GM12878 (cell line): ENCODE measurements around the gene LTB. TPM values are rescaled to one million over a fixed set of nuclear protein-coding genes. Genes with fewer than 3 reads are reported as not detected.

Experiments
- ATF2 ChIP-seq: IDR thresholded peaks from 2 replicates; pipeline ENCODE4 v1.6.1; 2012; ENCODE audit warnings: low read length, inconsistent platforms
- BACH1 ChIP-seq: fragments of 450-650 bp; IDR thresholded peaks from 2 replicates; pipeline ENCODE4 v1.6.1; 2017; ENCODE audit warnings: mild to moderate bottlenecking, borderline replicate concordance
- BHLHE40 ChIP-seq, 2 experiments: fragments of 450-650 bp in 1 of 2; IDR thresholded peaks; 2 replicates each; pipeline ENCODE4 v1.6.1; 2011 to 2017; ENCODE audit warnings: low read depth in 2 of 2, borderline replicate concordance in 1 of 2, improper control_type of control experiment in 1 of 2, low read length in 1 of 2, mild to moderate bottlenecking in 1 of 2
- CHD1 ChIP-seq: IDR thresholded peaks from 2 replicates; pipeline ENCODE4 v1.6.1; 2012; ENCODE audit warnings: low read depth, low read length, improper control_type of control experiment
- EED ChIP-seq: sonication (generic); IDR thresholded peaks from 2 replicates; pipeline ENCODE4 v1.6.1; 2016; ENCODE audit warnings: antibody characterized with exemption, low read depth
- FOS ChIP-seq: IDR thresholded peaks from 3 replicates; pipeline ENCODE4 v1.6.1; 2011; ENCODE audit warnings: borderline replicate concordance; ENCODE audit not compliant: insufficient read length; ENCODE audit errors: extremely low read depth
- JUND ChIP-seq: IDR thresholded peaks from 2 replicates; pipeline ENCODE4 v1.6.1; 2012; ENCODE audit warnings: low read depth, mild to moderate bottlenecking, low read length, improper control_type of control experiment, moderate library complexity
- KLF5 ChIP-seq: fragments of 450-650 bp; IDR thresholded peaks from 2 replicates; pipeline ENCODE4 v1.6.1; 2014; ENCODE audit warnings: mild to moderate bottlenecking; ENCODE audit not compliant: partially characterized antibody
- MEF2A ChIP-seq: IDR thresholded peaks from 2 replicates; pipeline ENCODE4 v1.6.1; 2011; ENCODE audit warnings: low read depth, mild to moderate bottlenecking, low read length, moderate library complexity; ENCODE audit not compliant: insufficient read depth
- MYC ChIP-seq: IDR thresholded peaks from 2 replicates; pipeline ENCODE4 v1.6.1; 2011; ENCODE audit warnings: mild to moderate bottlenecking, low read length, moderate library complexity, inconsistent platforms; ENCODE audit not compliant: insufficient read depth, insufficient replicate concordance, insufficient read length, severe bottlenecking
- NFYB ChIP-seq: IDR thresholded peaks from 2 replicates; pipeline ENCODE4 v1.6.1; 2011; ENCODE audit warnings: low read depth, mild to moderate bottlenecking, low read length, improper control_type of control experiment, moderate library complexity; ENCODE audit not compliant: insufficient read depth
- PAX5 ChIP-seq: IDR thresholded peaks from 2 replicates; pipeline ENCODE4 v1.6.1; 2011; ENCODE audit warnings: low read depth, low read length, borderline replicate concordance
- RAD51 ChIP-seq: fragments of 450-650 bp; IDR thresholded peaks from 2 replicates; pipeline ENCODE4 v1.6.1; 2016; ENCODE audit warnings: moderate library complexity, mild to moderate bottlenecking, inconsistent platforms
- SIX5 ChIP-seq: IDR thresholded peaks from 2 replicates; pipeline ENCODE4 v1.6.1; 2011; ENCODE audit warnings: mild to moderate bottlenecking, low read depth, low read length, moderate library complexity; ENCODE audit not compliant: severe bottlenecking
- SMAD5 ChIP-seq: IDR thresholded peaks from 2 replicates; pipeline ENCODE4 v1.6.1; 2016; ENCODE audit warnings: antibody characterized with exemption, low read depth
- SPI1 ChIP-seq: IDR thresholded peaks from 2 replicates; pipeline ENCODE4 v1.6.1; 2011; ENCODE audit warnings: low read depth, mild to moderate bottlenecking, low read length, moderate library complexity, borderline replicate concordance; ENCODE audit not compliant: insufficient read depth
- SREBF1 ChIP-seq: IDR thresholded peaks from 2 replicates; pipeline ENCODE4 v1.6.1; 2012; ENCODE audit warnings: mild to moderate bottlenecking, low read length
- SREBF2 ChIP-seq: IDR thresholded peaks from 2 replicates; pipeline ENCODE4 v1.6.1; 2012; ENCODE audit warnings: mild to moderate bottlenecking, low read length
- TAF1 ChIP-seq: IDR thresholded peaks from 2 replicates; pipeline ENCODE4 v1.6.1; 2011; ENCODE audit warnings: mild to moderate bottlenecking, low read depth, low read length, borderline replicate concordance
- ZBTB4 ChIP-seq: fragments of 450-650 bp; formaldehyde crosslinking; IDR thresholded peaks from 2 replicates; pipeline ENCODE4 v1.4.0; 2022; ENCODE audit warnings: mild to moderate bottlenecking, moderate library complexity
- ZNF622 ChIP-seq: fragments of 450-650 bp; IDR thresholded peaks from 2 replicates; pipeline ENCODE4 v1.6.1; 2017; ENCODE audit warnings: mild to moderate bottlenecking, inconsistent platforms
- polyA plus RNA-seq, 11 experiments: library from polyadenylated mRNA; depleted of rRNA in 4 of 11; unstranded in 6 of 11; stranded (reverse) in 5 of 11; fragments of >200 nt; fragmentation: Nextera tagmentation in 4 of 11; fragmentation: Illumina TruSeq in 1 of 11; extraction: Ambion mirVana in 4 of 11; extraction: Trizol in 1 of 11; gene quantifications; 1 replicate in 1 of 11; 2 replicates in 10 of 11; pipeline versions ENCODE4 v1.2.1 to v1.2.3, GENCODE V29; 2011 to 2016; ENCODE audit warnings: inconsistent platforms in 2 of 11, missing spikeins in 2 of 11, low read depth in 1 of 11
- total RNA-seq, 4 experiments: library from RNA; depleted of rRNA in 3 of 4; stranded (reverse); fragments of >200 nt in 3 of 4; fragmentation: Illumina TruSeq in 1 of 4; extraction: Trizol in 1 of 4; gene quantifications; 2 replicates each; pipeline versions ENCODE4 v1.2.1 to v1.2.3, GENCODE V29; 2013 to 2021
- TF ChIP-seq, protein P1 (sequence below): IDR thresholded peaks from 2 replicates; pipeline ENCODE4 v1.6.1; 2011; ENCODE audit warnings: low read depth, mild to moderate bottlenecking, low read length, moderate library complexity, borderline replicate concordance; ENCODE audit errors: extremely low read depth
- TF ChIP-seq, protein P2 (sequence below): IDR thresholded peaks from 2 replicates; pipeline ENCODE4 v1.6.1; 2012; ENCODE audit warnings: low read depth, low read length, improper control_type of control experiment

The LTB gene
- total and polyA plus RNA-seq, 10 of the 15 experiments (the other 5 are each of a cell fraction or from before 2014, with no cell fraction given): 0.71 to 74.3 (median 20.0) TPM

GRCh38 chr6:31546339-31546957 is 35.8 kb downstream of the LTB start, which contains the start of gene ATP6V1G2 (continued):
- TF ChIP-seq ZBTB4 (CRISPR knock-in tag) (no peak), FOS (no peak), SREBF1 (no peak), SIX5 (peak; percentile 39), SPI1 (no peak), KLF5 (no peak), NFYB (0 out of 2 replicates have a peak, but pooled peaks have one; percentile 25), MEF2A (0 out of 2 replicates have a peak, but pooled peaks have one; percentile 17), SREBF2 (no peak), JUND (no peak), PAX5 (no peak; the same call in 1 of the 2 replicates), TAF1 (peak; percentile 50; the same call in 1 of the 2 replicates), EED (peak; percentile 81; the same call in 1 of the 2 replicates), CHD1 (no peak), BHLHE40 (IDR thresholded peaks at IDR 0.05; ENCODE audit: borderline replicate concordance in 1 of 2, low read depth in 2 of 2, low read length in 1 of 2) (0 out of 4 replicates have a peak, but pooled peaks of 1 of the 2 experiments have one; percentile 15), ATF2 (no peak), RAD51 (no peak), MYC (no peak), BACH1 (0 out of 2 replicates have a peak, but pooled peaks have one; percentile 29), ZNF622 (no peak), SMAD5 (no peak)
- TF ChIP-seq, protein P1, sequence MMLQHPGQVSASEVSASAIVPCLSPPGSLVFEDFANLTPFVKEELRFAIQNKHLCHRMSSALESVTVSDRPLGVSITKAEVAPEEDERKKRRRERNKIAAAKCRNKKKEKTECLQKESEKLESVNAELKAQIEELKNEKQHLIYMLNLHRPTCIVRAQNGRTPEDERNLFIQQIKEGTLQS: no peak
- TF ChIP-seq, protein P2, sequence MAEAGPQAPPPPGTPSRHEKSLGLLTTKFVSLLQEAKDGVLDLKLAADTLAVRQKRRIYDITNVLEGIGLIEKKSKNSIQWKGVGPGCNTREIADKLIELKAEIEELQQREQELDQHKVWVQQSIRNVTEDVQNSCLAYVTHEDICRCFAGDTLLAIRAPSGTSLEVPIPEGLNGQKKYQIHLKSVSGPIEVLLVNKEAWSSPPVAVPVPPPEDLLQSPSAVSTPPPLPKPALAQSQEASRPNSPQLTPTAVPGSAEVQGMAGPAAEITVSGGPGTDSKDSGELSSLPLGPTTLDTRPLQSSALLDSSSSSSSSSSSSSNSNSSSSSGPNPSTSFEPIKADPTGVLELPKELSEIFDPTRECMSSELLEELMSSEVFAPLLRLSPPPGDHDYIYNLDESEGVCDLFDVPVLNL: no peak
